Heart left ventricle (tissue), 13 donors: ENCODE results near the gene FAM217B.

ENCODE experiments used
- CTCF ChIP-seq, 12 donors: fragments of 200-600 bp; sonication (generic) in 4 of 12; IDR thresholded peaks; one replicate each; pipeline versions ENCODE4 v1.5.0 to v1.8.0; 2018 to 2022; ENCODE audit warnings: antibody characterized with exemption in 12 of 12, mild to moderate bottlenecking in 5 of 12
- POLR2A ChIP-seq, 2 donors: fragments of 450-650 bp; IDR thresholded peaks; one replicate each; pipeline ENCODE4 v1.6.1; 2017; ENCODE audit warnings: antibody characterized with exemption in 2 of 2, mild to moderate bottlenecking in 2 of 2, moderate library complexity in 2 of 2
- donor health status: ischemic (EF 13 %, LVEDD 7.1; RV severe dilation, severe dysfunction).
- donor health status: DM: no; HTN: yes; CAD: no.
- donor health status: DM: no; HTN: no; CAD: no.
- donor health status: ischemic (EF 25% LVEDD 6.9; RV normal size, moderate dysfunction).
- donor health status: ischemic (EF 25% LVEDD 5.7; RV mildly dilated, moderate dysfunction).
- donor health status: ischemic (EF 35%, LVEDD 5.7; RV mildly dilated, moderate dysfunction).
- donor health status: nonischemic (EF 11% LVEDD 7.7; RV severe dilation, severe dysfunction).
- donor health status: DM: yes; HTN: yes; CAD: no.
- donor health status: PGD.
- donor health status: ischemic (EF 29% LVEDD 5.4; RV normal size, mild dysfunction).
- donor health status: nonischemic (EF 23%, LVEDD 6.1; RV moderate dilation, normal function).

DNA sequence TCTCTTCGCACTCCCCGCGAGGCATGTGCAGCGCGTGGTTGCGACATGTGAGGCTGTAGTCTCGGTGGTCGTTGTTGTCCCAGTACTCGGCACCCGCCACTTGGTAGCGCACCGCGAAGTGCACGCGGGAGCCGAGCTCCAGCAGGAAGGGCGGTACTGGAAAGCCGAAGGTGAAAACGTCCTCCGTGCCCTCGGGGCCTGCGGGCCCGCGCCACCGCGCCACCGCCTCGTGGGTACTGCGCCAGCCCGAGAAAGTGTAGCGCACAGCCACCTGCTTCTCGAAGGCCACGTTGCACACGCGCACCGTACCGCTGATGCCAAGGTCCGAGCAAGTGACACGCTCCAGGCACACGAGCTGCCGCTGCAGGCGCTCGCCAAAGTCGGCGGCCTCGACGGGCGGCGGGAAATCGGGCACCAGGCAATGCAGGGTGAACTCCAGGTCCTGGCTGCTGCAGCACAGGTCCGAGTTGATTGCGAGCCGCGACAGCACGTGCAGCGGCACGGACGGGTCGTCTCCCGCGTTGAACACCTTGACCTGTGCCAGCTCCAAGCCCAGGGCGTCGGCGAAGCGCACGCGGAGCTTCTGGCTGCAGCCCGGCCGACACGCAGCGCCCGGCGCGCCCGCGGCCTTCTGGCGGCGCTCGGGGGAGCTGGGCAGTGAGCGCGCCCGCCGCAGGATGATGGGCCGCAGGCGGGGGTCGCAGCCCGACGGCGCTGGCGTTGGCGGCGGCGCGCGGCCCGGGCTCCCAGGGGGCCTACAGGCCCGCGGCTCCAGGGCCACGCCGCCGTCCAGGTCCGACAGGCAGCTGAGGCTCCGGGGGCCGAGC is 924 bp upstream of the FAM217B start:
- no peak for TF ChIP-seq CTCF (IDR thresholded peaks at IDR 0.05)
- TF ChIP-seq POLR2A (IDR thresholded peaks at IDR 0.05), result no peak
